Osteocyte (in vitro differentiated cells): ENCODE data around the gene MUC4. TPM values are rescaled to one million over a fixed set of nuclear protein-coding genes. Genes with fewer than 3 reads are reported as not detected.

Experiments used
- DNase-seq: peaks from one replicate; pipeline ENCODE4 v3.0.0; 2021; ENCODE audit warnings: mixed read lengths; ENCODE audit not compliant: unreplicated experiment; ENCODE audit errors: extremely low spot score
- H3K27ac Mint-ChIP-seq: one replicate; pipeline ENCODE4 v1.8.0; 2021; ENCODE audit warnings: mild to moderate bottlenecking, mixed read lengths; ENCODE audit not compliant: unreplicated experiment
- H3K27me3 Mint-ChIP-seq: one replicate; pipeline ENCODE4 v1.8.0; 2021; ENCODE audit warnings: mixed read lengths; ENCODE audit not compliant: unreplicated experiment
- H3K36me3 Mint-ChIP-seq: one replicate; pipeline ENCODE4 v1.8.0; 2021; ENCODE audit warnings: mixed read lengths; ENCODE audit not compliant: unreplicated experiment
- H3K4me1 Mint-ChIP-seq: one replicate; pipeline ENCODE4 v1.8.0; 2021; ENCODE audit warnings: mixed read lengths; ENCODE audit not compliant: unreplicated experiment
- H3K4me3 Mint-ChIP-seq: one replicate; pipeline ENCODE4 v1.8.0; 2021; ENCODE audit warnings: mild to moderate bottlenecking, moderate library complexity, mixed read lengths; ENCODE audit not compliant: unreplicated experiment
- H3K9me3 Mint-ChIP-seq: one replicate; pipeline ENCODE4 v1.8.0; 2021; ENCODE audit warnings: mixed read lengths; ENCODE audit not compliant: unreplicated experiment
- CTCF ChIP-seq: fragments of 200-600 bp; sonication (generic); IDR thresholded peaks from 2 replicates; pipeline ENCODE4 v1.5.0; 2021; ENCODE audit warnings: antibody characterized with exemption, mild to moderate bottlenecking, moderate library complexity
- total RNA-seq: library from RNA; stranded (reverse); gene quantifications from 2 replicates; pipeline ENCODE4 v1.2.1, GENCODE V29; 2021

The MUC4 gene
- total RNA-seq, 1 donor from 2014 or later: not detected

GRCh38 chr3:195704433-195704999 lies 107.2 kb downstream of the MUC4 start:
- no peak for TF ChIP-seq CTCF
- no peak overlapping the region for H3K27ac Mint-ChIP-seq
- H3K36me3 Mint-ChIP-seq: peaks cover 9% of the 10 kb centered on the region
- no peak overlapping the region for H3K4me3 Mint-ChIP-seq
- peaks cover 13% of the 10 kb centered on the region for H3K9me3 Mint-ChIP-seq
- no peaks in the 10 kb centered on the region for H3K27me3 Mint-ChIP-seq
- H3K4me1 Mint-ChIP-seq: peaks cover 4% of the 10 kb centered on the region
- no peak for DNase-seq

GRCh38 chr3:195703776-195704175 lies 108.0 kb downstream of the MUC4 start:
- Mint-ChIP-seq H3K27ac (no peak overlapping the region), H3K4me3 (no peak overlapping the region), H3K9me3 (peaks cover 13% of the 10 kb centered on the region), H3K4me1 (peaks cover 10% of the 10 kb centered on the region), H3K36me3 (peaks cover 3% of the 10 kb centered on the region), H3K27me3 (no peaks in the 10 kb centered on the region)
- no peak for DNase-seq
- no peak for TF ChIP-seq CTCF

- DNase-seq: no peak
- Mint-ChIP-seq H3K36me3 (peaks cover 13% of the 10 kb centered on the region), H3K9me3 (peaks cover 11% of the 10 kb centered on the region), H3K27me3 (no peaks in the 10 kb centered on the region), H3K27ac (no peak overlapping the region), H3K4me1 (peaks cover 30% of the 10 kb centered on the region), H3K4me3 (no peak overlapping the region)
- no peak for TF ChIP-seq CTCF
Measured at GRCh38 chr3:195701042-195701915, 110.5 kb downstream of the MUC4 start.

- H3K27ac Mint-ChIP-seq: no peak overlapping the region
- DNase-seq: no peak
- H3K4me3 Mint-ChIP-seq: no peak overlapping the region
- H3K4me1 Mint-ChIP-seq: peaks cover 34% of the 10 kb centered on the region
- H3K36me3 Mint-ChIP-seq: peaks cover 17% of the 10 kb centered on the region
- H3K9me3 Mint-ChIP-seq: peaks cover 1% of the 10 kb centered on the region
- no peaks in the 10 kb centered on the region for H3K27me3 Mint-ChIP-seq
- no peak for TF ChIP-seq CTCF
Measured at GRCh38 chr3:195700319-195700718, 111.4 kb downstream of the MUC4 start.

GRCh38 chr3:195699860-195700259 lies 111.9 kb downstream of the MUC4 start:
- Mint-ChIP-seq H3K4me3 (no peak overlapping the region), H3K9me3 (no peaks in the 10 kb centered on the region), H3K27me3 (no peaks in the 10 kb centered on the region), H3K4me1 (peaks cover 34% of the 10 kb centered on the region), H3K36me3 (peaks cover 19% of the 10 kb centered on the region), H3K27ac (peak overlapping the region; percentile 43)
- TF ChIP-seq CTCF: no peak
- DNase-seq: no peak
